Esophagus (tissue), 2 donors: ENCODE results near the gene VPS26C. TPM values are rescaled to one million over a fixed set of nuclear protein-coding genes. Genes with fewer than 3 reads are reported as not detected.
A peak's percentile ranks its signal among the peaks of the same experiment; 100 is the strongest.
"Not testable (repeated sequence)": the region's sequence is repeated elsewhere in the genome, so short reads cannot be mapped to it uniquely, and the experiment has no call there.

Source experiments
- H3K27ac ChIP-seq, 2 donors: one replicate each; pipeline ENCODE4 v1.5.1; 2013; ENCODE audit warnings: low read depth in 2 of 2, mild to moderate bottlenecking in 2 of 2, inconsistent platforms in 1 of 2, low read length in 1 of 2, moderate library complexity in 1 of 2
- H3K27me3 ChIP-seq, 2 donors: one replicate each; pipeline ENCODE4 v1.6.1; 2013; ENCODE audit warnings: low read length in 2 of 2, control low read depth in 1 of 2, mild to moderate bottlenecking in 1 of 2; ENCODE audit not compliant: insufficient read depth in 2 of 2, control insufficient read depth in 1 of 2
- H3K36me3 ChIP-seq, 2 donors: one replicate each; pipeline ENCODE4 v1.6.1; 2013; ENCODE audit warnings: low read length in 1 of 2; ENCODE audit not compliant: control insufficient read depth in 2 of 2, insufficient read depth in 2 of 2
- H3K4me1 ChIP-seq, 2 donors: one replicate each; pipeline ENCODE4 v1.6.1; 2013; ENCODE audit warnings: low read length in 1 of 2; ENCODE audit not compliant: control insufficient read depth in 2 of 2, insufficient read depth in 2 of 2
- H3K4me3 ChIP-seq, 2 donors: one replicate each; pipeline ENCODE4 v1.5.1; 2013; ENCODE audit warnings: low read length in 2 of 2, mild to moderate bottlenecking in 2 of 2, low read depth in 1 of 2, moderate library complexity in 1 of 2
- H3K9me3 ChIP-seq, 2 donors: one replicate each; pipeline ENCODE4 v1.6.1; 2013; ENCODE audit warnings: mild to moderate bottlenecking in 2 of 2, low read depth in 1 of 2, low read length in 1 of 2, moderate library complexity in 1 of 2; ENCODE audit not compliant: control insufficient read depth in 2 of 2, insufficient read depth in 1 of 2
- WGBS, 2 donors: extraction: QIAGEN DNeasy Blood & Tissue Kit; methylation state at CpG; one replicate each; pipeline ENCODE4 v1.1.7; 2013; 5-methylcytosine and 5-hydroxymethylcytosine counted together
- polyA plus RNA-seq, 2 donors: library from polyadenylated mRNA; stranded (reverse); fragments of 200-250 nt; gene quantifications; one replicate each; pipeline ENCODE4 v1.2.3, GENCODE V29; 2013
- donor health status: healthy with polysubstance abuse.
- donor health status: Bipolar disorder and iron deficiency.

VPS26C gene
- polyA plus RNA-seq, 2 donors, result 12.4 to 18.0 TPM

GRCh38 chr21:37224861-37225839 lies 42.0 kb downstream of the VPS26C start:
- WGBS, 2 donors, result 80 to 84% methylated on average over 21 of the region's 21 CpGs
- no peaks in the 10 kb centered on the region for H3K27me3 ChIP-seq
- H3K4me3 ChIP-seq, result no peak overlapping the region
- no peak overlapping the region for H3K27ac ChIP-seq
- H3K4me1 ChIP-seq, result peaks cover 0 to 1% of the 10 kb centered on the region in 2 donors
- H3K36me3 ChIP-seq, result peaks cover 33 to 35% of the 10 kb centered on the region in 2 donors
- H3K9me3 ChIP-seq, result peaks cover 0 to 2% of the 10 kb centered on the region in 2 donors

- H3K36me3 ChIP-seq, result peaks cover 33% of the 10 kb centered on the region in 2 donors
- H3K4me3 ChIP-seq, result no peak overlapping the region
- H3K27me3 ChIP-seq, result no peaks in the 10 kb centered on the region
- WGBS, 2 donors, result 91 to 97% methylated on average over 2 of the region's 2 CpGs
- H3K4me1 ChIP-seq, result peaks cover 0 to 3% of the 10 kb centered on the region in 2 donors
- H3K27ac ChIP-seq, result no peak overlapping the region
- peaks cover 0 to 2% of the 10 kb centered on the region in 2 donors for H3K9me3 ChIP-seq
These were observed 43.3 kb downstream of the VPS26C start for GRCh38 chr21:37223804-37224345.

GRCh38 chr21:37222248-37222647 lies 44.9 kb downstream of the VPS26C start:
- not testable (repeated sequence) for H3K27me3 ChIP-seq

GRCh38 chr21:37220981-37221664 lies 46.0 kb downstream of the VPS26C start:
- WGBS, 2 donors, result 7% methylated on average over 46 of the region's 46 CpGs
- peak overlapping the region; percentile 36 to 66 for H3K27ac ChIP-seq
- H3K4me3 ChIP-seq, result peak overlapping the region; percentile 49 to 57

More at GRCh38 chr21:37222248-37222647, 44.9 kb downstream of the VPS26C start:
- H3K4me3 ChIP-seq, H3K4me1 ChIP-seq, H3K27ac ChIP-seq, H3K9me3 ChIP-seq: not testable (repeated sequence)
- H3K36me3 ChIP-seq, result peaks cover 21 to 22% of the 10 kb centered on the region in 2 donors
- 83 to 87% methylated on average over 2 to 3 of the region's 3 CpGs for WGBS, 2 donors

GRCh38 chr21:37220433-37220980 lies 46.6 kb downstream of the VPS26C start:
- WGBS, 2 donors, result 2 to 3% methylated on average over 34 to 35 of the region's 35 CpGs
- Histone ChIP-seq H3K27ac (peak overlapping the region; percentile 36 to 56), H3K36me3 (peaks cover 10% of the 10 kb centered on the region in 2 donors), H3K4me1 (peaks cover 0 to 3% of the 10 kb centered on the region in 2 donors), H3K4me3 (peak overlapping the region; percentile 49 to 57), H3K9me3 (peaks cover 0 to 2% of the 10 kb centered on the region in 2 donors), H3K27me3 (no peaks in the 10 kb centered on the region)

More at GRCh38 chr21:37220981-37221664, 46.0 kb downstream of the VPS26C start:
- peaks cover 0 to 3% of the 10 kb centered on the region in 2 donors for H3K4me1 ChIP-seq
- no peaks in the 10 kb centered on the region for H3K27me3 ChIP-seq
- H3K36me3 ChIP-seq, result peaks cover 13 to 15% of the 10 kb centered on the region in 2 donors
- H3K9me3 ChIP-seq, result peaks cover 0 to 2% of the 10 kb centered on the region in 2 donors

- no peak overlapping the region for H3K27ac ChIP-seq
- 32 to 39% methylated on average over 13 of the region's 13 CpGs for WGBS, 2 donors
- peaks cover 0 to 3% of the 10 kb centered on the region in 2 donors for H3K4me1 ChIP-seq
- H3K27me3 ChIP-seq, result no peaks in the 10 kb centered on the region
- H3K36me3 ChIP-seq, result peaks cover 4 to 8% of the 10 kb centered on the region in 2 donors
- H3K4me3 ChIP-seq, result peak overlapping the region; percentile 49 to 57
- peaks cover 0 to 2% of the 10 kb centered on the region in 2 donors for H3K9me3 ChIP-seq
These were observed 47.2 kb downstream of the VPS26C start for GRCh38 chr21:37219761-37220432.

- Histone ChIP-seq H3K9me3 (peaks cover 0 to 1% of the 10 kb centered on the region in 2 donors), H3K4me3 (no peak overlapping the region), H3K4me1 (no peaks in the 10 kb centered on the region), H3K27ac (no peak overlapping the region), H3K36me3 (no peaks in the 10 kb centered on the region), H3K27me3 (no peaks in the 10 kb centered on the region)
- WGBS, 2 donors, result 92% methylated on average over 9 of the region's 9 CpGs
These were observed 52.2 kb downstream of the VPS26C start for GRCh38 chr21:37214952-37215351.

- Histone ChIP-seq H3K36me3 (no peaks in the 10 kb centered on the region), H3K9me3 (peaks cover 0 to 2% of the 10 kb centered on the region in 2 donors), H3K4me3 (no peak overlapping the region), H3K4me1 (peaks cover 4 to 11% of the 10 kb centered on the region in 2 donors), H3K27me3 (no peaks in the 10 kb centered on the region), H3K27ac (no peak overlapping the region)
- WGBS, 2 donors, result 97 to 100% methylated on average over 1 of the region's 1 CpG
These were observed 56.3 kb downstream of the VPS26C start for GRCh38 chr21:37210799-37211198.
